WTC11 (cell line): ENCODE data around the gene TMTC1. TPM values are rescaled to one million over a fixed set of nuclear protein-coding genes. Genes with fewer than 3 reads are reported as not detected.

Experiments
- ATAC-seq: fragments of 200-7000 bp; cut with Tn5 transposase; 2 replicates; pipeline ENCODE4 v1.10.0; 2021; ENCODE audit warnings: mild to moderate bottlenecking, moderate library complexity
- CTCF ChIA-PET: fragments of 300-600 bp; sonication (Branson Sonifier 250); formaldehyde crosslinking; loops from one replicate; lab custom pipeline; 2021; ENCODE audit warnings: antibody characterized with exemption; lab: Charles Lee
- POLR2A ChIA-PET: fragments of 350-600 bp; sonication (Branson Sonifier 250); formaldehyde crosslinking; loops from one replicate; lab custom pipeline; 2021; ENCODE audit warnings: antibody characterized with exemption; lab: Charles Lee
- DNase-seq: peaks from one replicate; pipeline ENCODE4 v3.0.0; 2021; ENCODE audit warnings: low spot score
- H3K27ac Mint-ChIP-seq: 2 replicates; pipeline ENCODE4 v1.8.0; 2021; ENCODE audit warnings: mixed read lengths
- H3K27me3 Mint-ChIP-seq: 2 replicates; pipeline ENCODE4 v1.8.0; 2021; ENCODE audit warnings: low read depth, mild to moderate bottlenecking, moderate library complexity, mixed read lengths
- H3K36me3 Mint-ChIP-seq: 2 replicates; pipeline ENCODE4 v1.8.0; 2021; ENCODE audit warnings: mixed read lengths
- H3K4me1 Mint-ChIP-seq: 2 replicates; pipeline ENCODE4 v1.8.0; 2022; ENCODE audit warnings: mixed read lengths
- H3K4me3 Mint-ChIP-seq: 2 replicates; pipeline ENCODE4 v1.8.0; 2021; ENCODE audit warnings: mild to moderate bottlenecking, moderate library complexity, mixed read lengths
- H3K9me3 Mint-ChIP-seq: 2 replicates; pipeline ENCODE4 v1.8.0; 2021; ENCODE audit warnings: mixed read lengths
- ATF1 ChIP-seq: sonication (generic); formaldehyde crosslinking; IDR thresholded peaks from 2 replicates; pipeline ENCODE4 v1.8.1; 2023; ENCODE audit warnings: mild to moderate bottlenecking, moderate library complexity, missing genetic modification reagents
- ELF4 ChIP-seq: sonication (generic); formaldehyde crosslinking; IDR thresholded peaks from 2 replicates; pipeline ENCODE4 v1.8.1; 2022; ENCODE audit warnings: low read depth, mild to moderate bottlenecking, moderate library complexity, missing genetic modification reagents
- HMGA2 ChIP-seq: fragments of 250-450 bp; sonication (Bioruptor Pico); IDR thresholded peaks from 2 replicates; pipeline ENCODE4 v1.4.0; 2021; ENCODE audit warnings: mild to moderate bottlenecking, moderate library complexity
- NR1H2 ChIP-seq: sonication (generic); formaldehyde crosslinking; IDR thresholded peaks from 2 replicates; pipeline ENCODE4 v1.9.0; 2021; ENCODE audit warnings: mild to moderate bottlenecking, moderate library complexity, missing genetic modification reagents
- NR2C2 ChIP-seq: sonication (generic); formaldehyde crosslinking; IDR thresholded peaks from 2 replicates; pipeline ENCODE4 v1.8.0; 2022; ENCODE audit warnings: mild to moderate bottlenecking, missing genetic modification reagents
- SOX15 ChIP-seq: fragments of 250-450 bp; sonication (Bioruptor Pico); IDR thresholded peaks from 2 replicates; pipeline ENCODE4 v1.9.0; 2021; ENCODE audit warnings: mild to moderate bottlenecking
- TCF7 ChIP-seq: sonication (generic); formaldehyde crosslinking; IDR thresholded peaks from 2 replicates; pipeline ENCODE4 v1.8.0; 2022; ENCODE audit warnings: mild to moderate bottlenecking, low read depth, missing genetic modification reagents, moderate library complexity
- ZBTB21 ChIP-seq: sonication (generic); formaldehyde crosslinking; IDR thresholded peaks from 2 replicates; pipeline ENCODE4 v1.8.1; 2023; ENCODE audit warnings: mild to moderate bottlenecking, missing genetic modification reagents, borderline replicate concordance
- ZNF138 ChIP-seq: sonication (generic); formaldehyde crosslinking; conservative IDR thresholded peaks from 2 replicates; pipeline ENCODE4 v1.8.1; 2022; ENCODE audit warnings: mild to moderate bottlenecking, moderate library complexity, missing genetic modification reagents
- ZNF317 ChIP-seq: sonication (generic); formaldehyde crosslinking; IDR thresholded peaks from 2 replicates; pipeline ENCODE4 v1.8.1; 2023; ENCODE audit warnings: low read depth, mild to moderate bottlenecking, moderate library complexity, missing genetic modification reagents, borderline replicate concordance
- ZNF671 ChIP-seq: fragments of 250-450 bp; sonication (Bioruptor Pico); IDR thresholded peaks from 2 replicates; pipeline ENCODE4 v1.8.0; 2021; ENCODE audit warnings: mild to moderate bottlenecking
- total RNA-seq: library from RNA; stranded (reverse); gene quantifications from 3 replicates; pipeline ENCODE4 v1.2.3, GENCODE V29; 2021
- TF ChIP-seq, protein P1 (sequence below): fragments of 250-450 bp; sonication (Bioruptor Pico); IDR thresholded peaks from 2 replicates; pipeline ENCODE4 v2.1.2; 2022; ENCODE audit warnings: mild to moderate bottlenecking, moderate library complexity
- TF ChIP-seq, protein P2 (sequence below): sonication (generic); formaldehyde crosslinking; conservative IDR thresholded peaks from 2 replicates; pipeline ENCODE4 v1.8.1; 2022; ENCODE audit warnings: mild to moderate bottlenecking, missing genetic modification reagents
- TF ChIP-seq, protein P3 (sequence below): sonication (generic); formaldehyde crosslinking; IDR thresholded peaks from 2 replicates; pipeline ENCODE4 v1.8.0; 2022; ENCODE audit warnings: mild to moderate bottlenecking, missing genetic modification reagents
- TF ChIP-seq, protein P4 (sequence below): sonication (generic); formaldehyde crosslinking; IDR thresholded peaks from 2 replicates; pipeline ENCODE4 v1.8.0; 2022; ENCODE audit warnings: mild to moderate bottlenecking, missing genetic modification reagents
- TF ChIP-seq, protein P5 (sequence below): sonication (generic); formaldehyde crosslinking; IDR thresholded peaks from 2 replicates; pipeline ENCODE4 v1.8.1; 2023; ENCODE audit warnings: mild to moderate bottlenecking, moderate library complexity, missing genetic modification reagents

Gene TMTC1
- total RNA-seq, 1 experiment from 2014 or later, result 17.3 TPM

DNA sequence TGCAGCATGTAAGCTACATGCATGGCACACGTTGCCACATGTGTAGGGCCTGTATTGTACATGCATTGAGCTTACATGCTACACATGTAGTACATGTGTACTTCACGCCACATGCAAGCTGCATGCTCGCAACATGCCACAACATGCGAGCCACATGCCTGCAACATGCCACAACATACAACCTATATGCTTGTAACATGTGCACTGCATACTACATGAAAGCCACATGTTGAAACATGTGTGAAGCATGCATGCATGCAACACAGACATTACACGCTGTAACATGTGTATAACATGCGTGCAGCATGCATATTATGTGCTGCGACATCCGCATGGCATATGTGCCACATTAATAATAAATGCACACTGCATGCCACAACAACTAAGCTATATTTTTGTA is 9.1 kb upstream of the TMTC1 start:
- POLR2A ChIA-PET, result no interaction called here
- CTCF ChIA-PET, result no interaction called here

DNA sequence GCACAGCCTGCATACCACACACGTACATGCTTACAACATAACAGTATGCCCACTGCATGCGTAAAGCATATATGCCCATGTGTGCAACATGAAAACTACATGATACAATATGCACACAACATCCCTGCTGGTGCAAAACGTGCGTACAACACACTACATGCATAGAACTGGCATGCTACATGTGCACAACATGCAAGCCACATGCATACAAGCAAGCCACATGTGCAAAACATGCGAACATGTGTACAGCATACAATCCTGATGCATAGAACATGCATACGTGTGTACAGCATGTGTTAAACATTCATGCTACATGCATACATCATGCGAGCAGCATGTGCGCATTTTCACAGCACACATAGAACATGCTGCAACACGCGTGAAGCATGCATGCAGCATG is 8.4 kb upstream of the TMTC1 start:
- ChIA-PET CTCF (no interaction called here), POLR2A (no interaction called here)
- TF ChIP-seq, protein P1, sequence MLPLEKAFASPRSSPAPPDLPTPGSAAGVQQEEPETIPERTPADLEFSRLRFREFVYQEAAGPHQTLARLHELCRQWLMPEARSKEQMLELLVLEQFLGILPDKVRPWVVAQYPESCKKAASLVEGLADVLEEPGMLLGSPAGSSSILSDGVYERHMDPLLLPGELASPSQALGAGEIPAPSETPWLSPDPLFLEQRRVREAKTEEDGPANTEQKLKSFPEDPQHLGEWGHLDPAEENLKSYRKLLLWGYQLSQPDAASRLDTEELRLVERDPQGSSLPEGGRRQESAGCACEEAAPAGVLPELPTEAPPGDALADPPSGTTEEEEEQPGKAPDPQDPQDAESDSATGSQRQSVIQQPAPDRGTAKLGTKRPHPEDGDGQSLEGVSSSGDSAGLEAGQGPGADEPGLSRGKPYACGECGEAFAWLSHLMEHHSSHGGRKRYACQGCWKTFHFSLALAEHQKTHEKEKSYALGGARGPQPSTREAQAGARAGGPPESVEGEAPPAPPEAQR (CRISPR knock-in tag), result no peak
- no peak for TF ChIP-seq HMGA2 (CRISPR knock-in tag)
- no peak for TF ChIP-seq TCF7 (CRISPR knock-in tag)
- no peak for TF ChIP-seq ZNF317 (CRISPR knock-in tag)
- TF ChIP-seq, protein P2, sequence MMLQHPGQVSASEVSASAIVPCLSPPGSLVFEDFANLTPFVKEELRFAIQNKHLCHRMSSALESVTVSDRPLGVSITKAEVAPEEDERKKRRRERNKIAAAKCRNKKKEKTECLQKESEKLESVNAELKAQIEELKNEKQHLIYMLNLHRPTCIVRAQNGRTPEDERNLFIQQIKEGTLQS (CRISPR knock-in tag), result no peak
- TF ChIP-seq ZNF671 (CRISPR knock-in tag), result no peak
- no peak for DNase-seq
- Mint-ChIP-seq H3K9me3 (peaks cover 23% of the 10 kb centered on the region), H3K27ac (no peak overlapping the region), H3K27me3 (no peaks in the 10 kb centered on the region), H3K36me3 (peaks cover 17% of the 10 kb centered on the region), H3K4me3 (no peak overlapping the region), H3K4me1 (peaks cover 31% of the 10 kb centered on the region)
- no peak for ATAC-seq

More for the DNA sequence above, 9.1 kb upstream of the TMTC1 start:
- H3K27me3 Mint-ChIP-seq, result no peaks in the 10 kb centered on the region
- DNase-seq (no peak), ATAC-seq (no peak)
- no peak for TF ChIP-seq SOX15
- TF ChIP-seq, protein P3, sequence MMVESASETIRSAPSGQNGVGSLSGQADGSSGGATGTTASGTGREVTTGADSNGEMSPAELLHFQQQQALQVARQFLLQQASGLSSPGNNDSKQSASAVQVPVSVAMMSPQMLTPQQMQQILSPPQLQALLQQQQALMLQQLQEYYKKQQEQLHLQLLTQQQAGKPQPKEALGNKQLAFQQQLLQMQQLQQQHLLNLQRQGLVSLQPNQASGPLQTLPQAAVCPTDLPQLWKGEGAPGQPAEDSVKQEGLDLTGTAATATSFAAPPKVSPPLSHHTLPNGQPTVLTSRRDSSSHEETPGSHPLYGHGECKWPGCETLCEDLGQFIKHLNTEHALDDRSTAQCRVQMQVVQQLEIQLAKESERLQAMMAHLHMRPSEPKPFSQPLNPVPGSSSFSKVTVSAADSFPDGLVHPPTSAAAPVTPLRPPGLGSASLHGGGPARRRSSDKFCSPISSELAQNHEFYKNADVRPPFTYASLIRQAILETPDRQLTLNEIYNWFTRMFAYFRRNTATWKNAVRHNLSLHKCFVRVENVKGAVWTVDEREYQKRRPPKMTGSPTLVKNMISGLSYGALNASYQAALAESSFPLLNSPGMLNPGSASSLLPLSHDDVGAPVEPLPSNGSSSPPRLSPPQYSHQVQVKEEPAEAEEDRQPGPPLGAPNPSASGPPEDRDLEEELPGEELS, result 0 out of 2 replicates have a peak, but pooled peaks have one; percentile 19
- TF ChIP-seq HMGA2 (CRISPR knock-in tag), result no peak
- TF ChIP-seq NR2C2 (CRISPR knock-in tag), result no peak
- TF ChIP-seq ZBTB21, result 0 out of 2 replicates have a peak, but pooled peaks have one; percentile 13
- H3K36me3 Mint-ChIP-seq, result peaks cover 17% of the 10 kb centered on the region
- no peak overlapping the region for H3K4me3 Mint-ChIP-seq
- H3K9me3 Mint-ChIP-seq, result peaks cover 23% of the 10 kb centered on the region
- peaks cover 34% of the 10 kb centered on the region for H3K4me1 Mint-ChIP-seq
- no peak overlapping the region for H3K27ac Mint-ChIP-seq

DNA sequence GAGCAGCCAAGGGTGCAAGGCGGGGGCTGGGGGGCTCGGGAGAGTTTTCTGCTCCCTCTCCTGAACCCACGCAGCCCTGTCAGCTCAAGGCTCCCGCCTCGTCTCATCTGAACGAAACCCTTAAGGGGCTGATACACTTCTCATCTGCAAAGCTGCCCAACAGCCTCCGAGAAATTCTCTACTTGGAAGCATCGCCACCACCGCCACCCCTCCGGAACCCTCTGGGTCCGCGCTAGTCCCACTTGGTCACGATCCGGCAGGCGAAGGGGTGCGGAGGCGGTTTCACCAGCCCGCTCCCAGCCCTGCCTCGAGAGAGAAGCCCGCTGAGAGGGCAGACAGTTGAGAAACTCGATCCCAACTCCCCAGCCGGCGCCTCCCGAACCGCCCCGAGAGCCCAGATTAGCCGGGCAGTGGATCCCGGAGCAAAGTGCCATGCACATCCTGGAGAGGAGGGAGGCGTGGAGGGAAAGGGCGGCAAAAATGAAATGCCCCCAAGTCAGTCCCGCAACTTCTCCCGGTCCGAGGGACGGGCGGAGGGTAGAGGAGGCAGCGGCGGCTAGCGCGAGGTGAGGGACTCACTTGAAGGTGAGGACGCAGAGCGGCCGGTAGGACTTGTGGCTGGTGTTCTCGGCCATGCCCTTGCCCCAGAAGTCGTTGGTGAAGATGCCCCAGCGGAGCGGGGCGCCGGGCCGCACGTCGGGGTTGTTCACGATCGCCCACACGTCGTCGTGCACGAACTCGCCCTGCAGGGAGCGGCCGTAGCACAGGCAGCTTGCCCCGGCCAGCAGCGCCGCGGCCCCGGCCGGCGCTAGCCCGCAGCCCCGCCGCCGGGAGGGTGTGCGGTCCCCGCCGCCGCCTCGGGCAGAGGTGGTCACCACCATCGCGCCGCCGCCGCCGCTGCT is 620 bp downstream of the TMTC1 start:
- peak overlapping the region; percentile 88 for H3K4me3 Mint-ChIP-seq
- H3K27me3 Mint-ChIP-seq, result peaks cover 17% of the 10 kb centered on the region
- POLR2A ChIA-PET, result no interaction called here
- H3K27ac Mint-ChIP-seq, result no peak overlapping the region
- peak; percentile 61 for DNase-seq
- CTCF ChIA-PET, result interaction anchor here (1.0 to 2.1 kb wide), 3 partner anchors 107 to 316 kb away, joined by 3 to 6 read pairs (median 5); no protein-coding TSS in a partner anchor
- peaks cover 35% of the 10 kb centered on the region for H3K4me1 Mint-ChIP-seq
- peaks cover 17% of the 10 kb centered on the region for H3K9me3 Mint-ChIP-seq
- peaks cover 21% of the 10 kb centered on the region for H3K36me3 Mint-ChIP-seq
- no peak for TF ChIP-seq NR1H2 (CRISPR knock-in tag)
- TF ChIP-seq ATF1, result 0 out of 2 replicates have a peak, but pooled peaks have one; percentile 24
- TF ChIP-seq, protein P4, sequence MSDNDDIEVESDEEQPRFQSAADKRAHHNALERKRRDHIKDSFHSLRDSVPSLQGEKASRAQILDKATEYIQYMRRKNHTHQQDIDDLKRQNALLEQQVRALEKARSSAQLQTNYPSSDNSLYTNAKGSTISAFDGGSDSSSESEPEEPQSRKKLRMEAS (CRISPR knock-in tag), result peak; percentile 56; the same call in 1 of the 2 replicates
- no peak for TF ChIP-seq ELF4 (CRISPR knock-in tag)
- TF ChIP-seq ZNF138 (CRISPR knock-in tag), result 0 out of 2 replicates have a peak, but pooled peaks have one; percentile 57
- TF ChIP-seq, protein P5, sequence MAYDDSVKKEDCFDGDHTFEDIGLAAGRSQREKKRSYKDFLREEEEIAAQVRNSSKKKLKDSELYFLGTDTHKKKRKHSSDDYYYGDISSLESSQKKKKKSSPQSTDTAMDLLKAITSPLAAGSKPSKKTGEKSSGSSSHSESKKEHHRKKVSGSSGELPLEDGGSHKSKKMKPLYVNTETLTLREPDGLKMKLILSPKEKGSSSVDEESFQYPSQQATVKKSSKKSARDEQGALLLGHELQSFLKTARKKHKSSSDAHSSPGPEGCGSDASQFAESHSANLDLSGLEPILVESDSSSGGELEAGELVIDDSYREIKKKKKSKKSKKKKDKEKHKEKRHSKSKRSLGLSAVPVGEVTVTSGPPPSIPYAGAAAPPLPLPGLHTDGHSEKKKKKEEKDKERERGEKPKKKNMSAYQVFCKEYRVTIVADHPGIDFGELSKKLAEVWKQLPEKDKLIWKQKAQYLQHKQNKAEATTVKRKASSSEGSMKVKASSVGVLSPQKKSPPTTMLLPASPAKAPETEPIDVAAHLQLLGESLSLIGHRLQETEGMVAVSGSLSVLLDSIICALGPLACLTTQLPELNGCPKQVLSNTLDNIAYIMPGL (CRISPR knock-in tag), result peak; percentile 63; the same call in 1 of the 2 replicates
- ATAC-seq, result peak; percentile 53
